ENCODE data around the gene EARS2.
"Not testable (repeated sequence)": the region's sequence is repeated elsewhere in the genome, so short reads cannot be mapped to it uniquely, and the experiment has no call there.

Gene EARS2

DNA sequence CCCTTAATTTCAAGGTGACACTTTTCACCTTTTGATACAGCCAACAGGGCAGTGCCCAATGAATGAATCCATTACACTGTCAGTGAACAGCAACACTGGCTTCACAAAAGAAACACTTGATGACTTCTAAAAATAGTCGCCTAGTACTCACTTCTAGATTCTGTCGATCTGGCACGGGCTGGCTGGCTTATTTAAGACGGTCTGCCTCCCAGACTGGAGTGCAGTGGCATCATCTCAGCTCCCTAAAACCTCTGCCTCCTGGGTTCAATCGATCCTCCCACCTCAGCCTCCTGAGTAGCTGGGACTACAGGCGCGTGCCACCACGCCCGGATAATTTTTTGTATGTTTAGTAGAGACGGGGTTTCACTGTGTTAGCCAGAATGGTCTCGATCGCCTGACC, 37.0 kb upstream of the EARS2 start:
- no peak for TF ChIP-seq MYC (IDR thresholded peaks at IDR 0.05; ENCODE audit: low read depth, low read length)
- TF ChIP-seq, protein P1, sequence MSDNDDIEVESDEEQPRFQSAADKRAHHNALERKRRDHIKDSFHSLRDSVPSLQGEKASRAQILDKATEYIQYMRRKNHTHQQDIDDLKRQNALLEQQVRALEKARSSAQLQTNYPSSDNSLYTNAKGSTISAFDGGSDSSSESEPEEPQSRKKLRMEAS (IDR thresholded peaks at IDR 0.05; ENCODE audit: low read depth, low read length), result no peak
- no peak overlapping the region for H3K4me3 ChIP-seq (ENCODE audit: low read depth, low read length)
- DNase-seq (ENCODE audit: low read depth), result no peak

DNA sequence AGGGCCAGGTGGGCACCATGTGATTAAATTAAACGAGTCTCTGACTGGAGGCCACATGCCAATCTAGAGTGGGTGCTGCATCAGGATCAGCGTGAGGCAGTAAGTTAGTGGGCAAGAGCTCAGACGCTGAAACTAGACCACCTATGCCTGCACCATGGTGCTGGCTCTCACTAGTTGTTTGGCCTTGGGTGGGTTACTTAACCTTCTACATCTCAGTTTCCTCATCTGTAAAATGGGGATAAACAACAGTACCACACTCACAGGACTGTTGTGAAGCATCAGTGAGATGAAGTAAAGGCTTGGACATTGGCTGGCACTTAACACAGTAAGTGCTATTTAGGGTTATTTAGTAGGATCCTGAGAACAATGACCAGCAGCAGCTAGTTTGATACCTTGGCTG, 33.0 kb upstream of the EARS2 start:
- TF ChIP-seq MYC (IDR thresholded peaks at IDR 0.05; ENCODE audit: low read depth, low read length) (no peak), POLR2A (IDR thresholded peaks at IDR 0.05; ENCODE audit: extremely low read depth, insufficient read length) (no peak)
- TF ChIP-seq, protein P2, sequence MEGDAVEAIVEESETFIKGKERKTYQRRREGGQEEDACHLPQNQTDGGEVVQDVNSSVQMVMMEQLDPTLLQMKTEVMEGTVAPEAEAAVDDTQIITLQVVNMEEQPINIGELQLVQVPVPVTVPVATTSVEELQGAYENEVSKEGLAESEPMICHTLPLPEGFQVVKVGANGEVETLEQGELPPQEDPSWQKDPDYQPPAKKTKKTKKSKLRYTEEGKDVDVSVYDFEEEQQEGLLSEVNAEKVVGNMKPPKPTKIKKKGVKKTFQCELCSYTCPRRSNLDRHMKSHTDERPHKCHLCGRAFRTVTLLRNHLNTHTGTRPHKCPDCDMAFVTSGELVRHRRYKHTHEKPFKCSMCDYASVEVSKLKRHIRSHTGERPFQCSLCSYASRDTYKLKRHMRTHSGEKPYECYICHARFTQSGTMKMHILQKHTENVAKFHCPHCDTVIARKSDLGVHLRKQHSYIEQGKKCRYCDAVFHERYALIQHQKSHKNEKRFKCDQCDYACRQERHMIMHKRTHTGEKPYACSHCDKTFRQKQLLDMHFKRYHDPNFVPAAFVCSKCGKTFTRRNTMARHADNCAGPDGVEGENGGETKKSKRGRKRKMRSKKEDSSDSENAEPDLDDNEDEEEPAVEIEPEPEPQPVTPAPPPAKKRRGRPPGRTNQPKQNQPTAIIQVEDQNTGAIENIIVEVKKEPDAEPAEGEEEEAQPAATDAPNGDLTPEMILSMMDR (IDR thresholded peaks at IDR 0.05; ENCODE audit: low read depth, low read length), result no peak
- TF ChIP-seq, protein P1 (IDR thresholded peaks at IDR 0.05; ENCODE audit: low read depth, low read length), result no peak
- no peak overlapping the region for H3K4me3 ChIP-seq (ENCODE audit: low read depth, low read length)
- no peak for DNase-seq (ENCODE audit: low read depth)

DNA sequence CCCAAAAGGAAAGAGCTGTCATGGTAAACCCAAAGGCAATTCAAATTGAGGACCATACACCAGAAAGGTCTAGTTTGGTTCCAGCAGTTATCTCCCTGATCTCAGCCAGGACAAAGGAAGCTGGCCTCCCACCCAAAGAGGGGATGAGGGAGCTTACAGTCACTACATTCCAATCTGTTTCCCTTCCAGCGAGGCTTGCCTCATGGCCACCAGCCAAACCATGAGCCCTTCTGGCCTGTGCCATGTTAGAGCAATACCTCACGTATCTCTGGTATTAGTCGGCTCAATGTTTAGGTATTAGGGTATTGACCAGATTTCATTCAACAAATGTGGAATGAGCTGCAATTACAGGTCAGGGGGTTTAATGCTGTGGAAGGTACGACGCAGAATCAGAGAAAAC, 30.6 kb upstream of the EARS2 start:
- DNase-seq (ENCODE audit: low read depth), result no peak
- H3K4me3 ChIP-seq (ENCODE audit: low read depth, low read length), result no peak overlapping the region
- TF ChIP-seq MYC (IDR thresholded peaks at IDR 0.05; ENCODE audit: low read depth, low read length) (no peak), POLR2A (IDR thresholded peaks at IDR 0.05; ENCODE audit: extremely low read depth, insufficient read length) (no peak)
- TF ChIP-seq, protein P2 (IDR thresholded peaks at IDR 0.05; ENCODE audit: low read depth, low read length), result no peak
- TF ChIP-seq, protein P1 (IDR thresholded peaks at IDR 0.05; ENCODE audit: low read depth, low read length), result no peak

DNA sequence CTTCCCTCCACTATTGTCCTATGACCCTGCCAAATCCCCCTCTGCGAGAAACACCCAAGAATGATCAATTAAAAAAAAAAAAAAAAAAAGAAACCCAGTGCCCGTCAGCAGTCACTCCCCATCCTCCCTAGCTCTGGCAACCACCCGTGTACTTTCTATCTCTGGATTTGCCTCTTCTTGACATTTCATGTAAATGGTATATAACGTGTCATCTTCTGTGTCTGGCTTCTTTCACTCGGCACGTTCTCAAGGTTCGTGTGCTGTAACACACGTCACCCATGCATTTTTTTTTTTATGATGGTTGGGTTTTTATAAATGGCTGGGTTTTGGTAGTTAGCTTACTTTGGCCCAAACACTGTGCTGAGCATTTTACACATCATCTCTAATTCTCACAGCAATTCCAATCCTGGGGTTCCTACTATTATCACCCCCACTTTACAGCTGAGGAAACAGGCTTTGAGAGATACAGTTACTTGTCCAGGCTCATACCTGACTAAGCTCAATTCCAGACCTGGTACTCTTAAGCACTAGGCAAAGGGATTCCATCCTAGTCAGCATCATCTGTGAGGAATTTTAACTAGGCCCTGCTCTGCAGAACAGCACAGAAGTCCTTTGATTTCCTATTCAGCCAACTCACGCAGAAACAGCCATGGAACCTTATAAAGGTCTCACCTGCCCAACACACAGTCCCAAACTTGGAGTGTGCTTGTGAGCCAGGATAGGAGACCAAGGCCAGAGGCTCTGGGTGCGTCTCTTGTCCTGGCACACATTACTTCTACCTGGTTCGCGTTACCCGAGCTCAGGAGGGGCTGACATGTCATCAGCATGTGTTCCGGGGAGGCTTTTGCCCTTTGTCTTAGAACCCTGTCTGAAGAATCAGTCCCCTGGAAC, 27.3 kb upstream of the EARS2 start:
- no peak overlapping the region for H3K4me3 ChIP-seq (ENCODE audit: low read depth, low read length)
- DNase-seq (ENCODE audit: low read depth), result no peak
- TF ChIP-seq, protein P2 (IDR thresholded peaks at IDR 0.05; ENCODE audit: low read depth, low read length), result no peak
- TF ChIP-seq MYC (IDR thresholded peaks at IDR 0.05; ENCODE audit: low read depth, low read length) (no peak), POLR2A (IDR thresholded peaks at IDR 0.05; ENCODE audit: extremely low read depth, insufficient read length) (no peak)
- TF ChIP-seq, protein P1 (IDR thresholded peaks at IDR 0.05; ENCODE audit: low read depth, low read length), result no peak

DNA sequence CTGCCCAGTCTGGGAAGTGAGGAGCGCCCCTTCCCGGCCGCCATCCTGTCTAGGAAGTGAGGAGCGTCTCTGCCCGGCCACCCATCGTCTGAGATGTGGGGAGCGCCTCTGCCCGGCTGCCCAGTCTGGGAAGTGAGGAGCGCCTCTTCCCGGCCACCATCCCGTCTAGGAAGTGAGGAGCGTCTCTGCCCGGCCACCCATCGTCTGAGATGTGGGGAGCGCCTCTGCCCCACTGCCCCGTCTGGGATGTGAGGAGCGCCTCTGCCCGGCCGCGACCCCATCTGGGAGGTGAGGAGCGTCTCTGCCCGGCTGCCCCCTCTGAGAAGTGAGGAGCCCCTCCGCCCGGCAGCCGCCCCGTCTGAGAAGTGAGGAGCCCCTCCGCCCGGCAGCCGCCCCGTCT, 26.1 kb upstream of the EARS2 start:
- DNase-seq (ENCODE audit: low read depth); H3K4me3 ChIP-seq (ENCODE audit: low read depth, low read length): not testable (repeated sequence)

DNA sequence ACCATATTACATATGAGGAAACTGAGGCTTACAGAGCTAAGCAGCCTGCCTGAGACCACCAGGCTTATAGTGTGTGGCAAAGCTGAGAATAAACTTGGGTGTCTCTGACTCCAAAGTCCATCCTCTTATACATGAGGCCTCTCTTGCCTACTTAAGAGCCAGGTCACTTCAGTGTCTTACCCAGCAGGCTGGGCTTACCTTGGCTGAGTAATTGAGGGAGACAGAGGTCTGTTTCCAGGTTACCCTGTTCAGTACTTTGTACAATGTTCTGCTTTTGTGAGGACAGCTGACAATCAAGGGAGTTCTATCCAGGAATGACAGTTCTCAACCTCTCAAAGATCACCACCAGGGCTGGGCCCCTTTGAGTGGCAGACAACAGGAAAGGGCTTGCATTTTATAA, 24.6 kb upstream of the EARS2 start:
- H3K4me3 ChIP-seq (ENCODE audit: low read depth, low read length), result no peak overlapping the region
- no peak for DNase-seq (ENCODE audit: low read depth)
- no peak for TF ChIP-seq MYC (IDR thresholded peaks at IDR 0.05; ENCODE audit: low read depth, low read length)
- TF ChIP-seq, protein P1 (IDR thresholded peaks at IDR 0.05; ENCODE audit: low read depth, low read length), result no peak
- no peak for TF ChIP-seq POLR2A (IDR thresholded peaks at IDR 0.05; ENCODE audit: extremely low read depth, insufficient read length)
- TF ChIP-seq, protein P2 (IDR thresholded peaks at IDR 0.05; ENCODE audit: low read depth, low read length), result no peak
